Measurements from ENCODE around the gene HDDC2. TPM values are rescaled to one million over a fixed set of nuclear protein-coding genes. Genes with fewer than 3 reads are reported as not detected.

The HDDC2 gene
- total and polyA plus RNA-seq, 2 experiments from 2014 or later = 70.6 to 110 TPM

DNA sequence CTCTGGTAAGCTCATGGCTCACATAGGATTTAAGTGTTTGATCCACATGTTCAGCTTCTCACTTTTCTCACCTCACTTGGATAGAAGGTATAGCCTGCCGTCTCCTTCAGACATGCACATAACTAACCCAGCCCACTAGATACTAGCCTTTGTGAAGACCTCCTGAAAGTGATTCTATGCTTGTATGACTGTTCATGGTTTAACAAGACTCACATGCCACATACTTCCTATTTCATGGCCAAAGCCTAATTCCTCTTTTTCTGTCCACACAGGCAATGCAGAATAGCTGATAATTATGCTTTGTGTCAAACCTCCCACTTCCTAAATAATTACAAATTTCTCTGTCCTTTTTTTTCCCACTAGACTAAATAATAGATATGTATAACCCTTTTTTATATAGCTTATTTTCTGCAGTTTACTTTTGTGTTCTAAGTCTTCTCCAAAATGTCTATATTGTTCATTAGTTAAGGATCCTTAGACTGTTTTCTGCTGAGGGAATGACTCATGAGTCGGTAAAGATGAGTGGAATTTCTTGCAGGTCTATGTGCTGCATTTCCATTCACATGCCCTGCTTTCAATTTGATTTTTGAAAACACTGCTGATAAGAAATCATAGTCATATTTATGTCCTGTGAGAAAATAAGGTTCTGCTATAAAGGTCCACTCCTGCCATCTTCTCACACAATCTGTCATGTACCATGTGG lies 43.0 kb downstream of the HDDC2 start:
- H3K9me2 ChIP-seq (replicated peaks; ENCODE audit: insufficient read depth) = no peaks in the 10 kb centered on the region

GRCh38 chr6:125257351-125257750 lies 44.4 kb downstream of the HDDC2 start:
- no peaks in the 10 kb centered on the region for H3K9me2 ChIP-seq (replicated peaks; ENCODE audit: insufficient read depth)
- no peaks in the 10 kb centered on the region for H3K27me3 ChIP-seq
- no peak overlapping the region for H3K4me3 ChIP-seq
- TF ChIP-seq, protein P1, sequence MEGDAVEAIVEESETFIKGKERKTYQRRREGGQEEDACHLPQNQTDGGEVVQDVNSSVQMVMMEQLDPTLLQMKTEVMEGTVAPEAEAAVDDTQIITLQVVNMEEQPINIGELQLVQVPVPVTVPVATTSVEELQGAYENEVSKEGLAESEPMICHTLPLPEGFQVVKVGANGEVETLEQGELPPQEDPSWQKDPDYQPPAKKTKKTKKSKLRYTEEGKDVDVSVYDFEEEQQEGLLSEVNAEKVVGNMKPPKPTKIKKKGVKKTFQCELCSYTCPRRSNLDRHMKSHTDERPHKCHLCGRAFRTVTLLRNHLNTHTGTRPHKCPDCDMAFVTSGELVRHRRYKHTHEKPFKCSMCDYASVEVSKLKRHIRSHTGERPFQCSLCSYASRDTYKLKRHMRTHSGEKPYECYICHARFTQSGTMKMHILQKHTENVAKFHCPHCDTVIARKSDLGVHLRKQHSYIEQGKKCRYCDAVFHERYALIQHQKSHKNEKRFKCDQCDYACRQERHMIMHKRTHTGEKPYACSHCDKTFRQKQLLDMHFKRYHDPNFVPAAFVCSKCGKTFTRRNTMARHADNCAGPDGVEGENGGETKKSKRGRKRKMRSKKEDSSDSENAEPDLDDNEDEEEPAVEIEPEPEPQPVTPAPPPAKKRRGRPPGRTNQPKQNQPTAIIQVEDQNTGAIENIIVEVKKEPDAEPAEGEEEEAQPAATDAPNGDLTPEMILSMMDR (IDR thresholded peaks at IDR 0.05; ENCODE audit: poor library complexity) = no peak
- TF ChIP-seq EZH2 (IDR thresholded peaks at IDR 0.05; ENCODE audit: borderline replicate concordance) (no peak), EZH2phosphoT487 (IDR thresholded peaks at IDR 0.05; ENCODE audit: low read depth, severe bottlenecking, unreplicated experiment) (no peak)
- H4K20me1 ChIP-seq (ENCODE audit: insufficient read depth, poor library complexity, severe bottlenecking) = no peaks in the 10 kb centered on the region
- no peaks in the 10 kb centered on the region for H3K36me3 ChIP-seq (replicated peaks; ENCODE audit: insufficient read depth, low read depth)
- H2AFZ ChIP-seq = no peak overlapping the region
- no peak overlapping the region for H3K27ac ChIP-seq
- H3K4me2 ChIP-seq = no peak overlapping the region
- no peaks in the 10 kb centered on the region for H3K79me2 ChIP-seq
- no peak for DNase-seq (ENCODE audit: low spot score)
- no peaks in the 10 kb centered on the region for H3K4me1 ChIP-seq (ENCODE audit: insufficient read depth)
- WGBS (ENCODE audit: low lambda C conversion rate, missing lambda C conversion rate) = 91% methylated on average over 3 of the region's 3 CpGs
- no peaks in the 10 kb centered on the region for H3K9me3 ChIP-seq (ENCODE audit: low read depth)

More for the DNA sequence above, 43.0 kb downstream of the HDDC2 start:
- no peaks in the 10 kb centered on the region for H4K20me1 ChIP-seq (ENCODE audit: insufficient read depth, poor library complexity, severe bottlenecking)
- TF ChIP-seq EZH2phosphoT487 (IDR thresholded peaks at IDR 0.05; ENCODE audit: low read depth, severe bottlenecking, unreplicated experiment) = no peak
- no peak for TF ChIP-seq EZH2 (IDR thresholded peaks at IDR 0.05; ENCODE audit: borderline replicate concordance)
- TF ChIP-seq, protein P1 (IDR thresholded peaks at IDR 0.05; ENCODE audit: poor library complexity) = no peak
- no peaks in the 10 kb centered on the region for H3K36me3 ChIP-seq (replicated peaks; ENCODE audit: insufficient read depth, low read depth)
- 89% methylated on average over 2 of the region's 2 CpGs for WGBS (ENCODE audit: low lambda C conversion rate, missing lambda C conversion rate)
- H3K9me3 ChIP-seq (ENCODE audit: low read depth) = no peaks in the 10 kb centered on the region
- no peak overlapping the region for H3K27ac ChIP-seq
- no peak overlapping the region for H2AFZ ChIP-seq
- H3K4me2 ChIP-seq = no peak overlapping the region
- H3K4me3 ChIP-seq = no peak overlapping the region
- H3K79me2 ChIP-seq = no peaks in the 10 kb centered on the region
- no peaks in the 10 kb centered on the region for H3K4me1 ChIP-seq (ENCODE audit: insufficient read depth)
- H3K27me3 ChIP-seq = no peaks in the 10 kb centered on the region
- no peak for DNase-seq (ENCODE audit: low spot score)

DNA sequence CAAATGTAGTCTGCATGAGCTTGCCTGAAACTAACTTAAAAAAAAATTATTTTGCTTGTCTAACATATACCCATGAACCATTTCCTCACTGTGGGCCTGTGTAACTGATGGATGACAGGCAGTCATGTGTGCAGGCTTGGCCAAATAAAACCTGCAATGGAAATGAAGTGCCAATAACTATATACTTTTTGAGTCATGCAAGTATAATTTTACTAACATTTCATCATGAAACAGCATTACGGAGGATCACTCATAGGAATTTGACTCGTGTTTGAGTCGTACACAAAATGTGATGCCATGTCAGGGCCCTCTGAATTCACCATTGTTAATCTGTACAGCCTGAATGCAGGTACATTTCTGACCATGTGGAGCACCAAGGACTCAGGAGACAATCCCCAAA lies 46.6 kb downstream of the HDDC2 start:
- DNase-seq (ENCODE audit: low spot score) = no peak
- no peak for TF ChIP-seq EZH2 (IDR thresholded peaks at IDR 0.05; ENCODE audit: borderline replicate concordance)
- TF ChIP-seq, protein P1 (IDR thresholded peaks at IDR 0.05; ENCODE audit: poor library complexity) = no peak
- no peak for TF ChIP-seq EZH2phosphoT487 (IDR thresholded peaks at IDR 0.05; ENCODE audit: low read depth, severe bottlenecking, unreplicated experiment)
- no peaks in the 10 kb centered on the region for H3K9me3 ChIP-seq (ENCODE audit: low read depth)
- H3K79me2 ChIP-seq = no peaks in the 10 kb centered on the region
- no peak overlapping the region for H3K4me3 ChIP-seq
- no peaks in the 10 kb centered on the region for H4K20me1 ChIP-seq (ENCODE audit: insufficient read depth, poor library complexity, severe bottlenecking)
- no peaks in the 10 kb centered on the region for H3K36me3 ChIP-seq (replicated peaks; ENCODE audit: insufficient read depth, low read depth)
- no peak overlapping the region for H3K27ac ChIP-seq
- H3K9me2 ChIP-seq (replicated peaks; ENCODE audit: insufficient read depth) = no peaks in the 10 kb centered on the region
- no peaks in the 10 kb centered on the region for H3K4me1 ChIP-seq (ENCODE audit: insufficient read depth)
- WGBS (ENCODE audit: low lambda C conversion rate, missing lambda C conversion rate) = 76% methylated on average over 3 of the region's 3 CpGs
- H3K4me2 ChIP-seq = no peak overlapping the region
- no peak overlapping the region for H2AFZ ChIP-seq
- H3K27me3 ChIP-seq = no peaks in the 10 kb centered on the region
